ENCODE results near the gene KIFAP3.
"Not testable (repeated sequence)": the region's sequence is repeated elsewhere in the genome, so short reads cannot be mapped to it uniquely, and the experiment has no call there.

KIFAP3 gene

GRCh38 chr1:169968174-169968573 is 106.3 kb downstream of the KIFAP3 start:
- DNase-seq, result no peak

- no peak for DNase-seq
These were observed 110.3 kb downstream of the KIFAP3 start for GRCh38 chr1:169964206-169964605.

DNA sequence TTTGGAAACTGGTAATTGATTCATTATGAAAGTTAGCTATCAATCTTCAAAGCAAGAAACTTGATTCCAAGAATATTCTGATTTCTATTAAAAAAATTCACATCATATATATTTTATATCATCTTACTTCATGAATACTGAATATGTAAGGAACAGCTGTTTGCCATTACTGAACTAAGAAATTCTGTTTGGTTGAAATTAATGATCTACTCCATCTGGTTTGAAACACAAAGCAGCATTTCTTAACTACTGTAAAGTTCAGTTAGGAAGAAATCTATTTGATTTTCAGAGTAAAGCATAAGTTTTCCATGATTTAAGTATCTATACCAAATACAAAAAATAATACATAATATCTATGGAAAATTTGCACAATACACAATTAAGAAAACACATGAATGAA is 114.8 kb downstream of the KIFAP3 start:
- DNase-seq, result no peak

- no peak for DNase-seq
These were observed 115.5 kb downstream of the KIFAP3 start for GRCh38 chr1:169958987-169959386.

DNA sequence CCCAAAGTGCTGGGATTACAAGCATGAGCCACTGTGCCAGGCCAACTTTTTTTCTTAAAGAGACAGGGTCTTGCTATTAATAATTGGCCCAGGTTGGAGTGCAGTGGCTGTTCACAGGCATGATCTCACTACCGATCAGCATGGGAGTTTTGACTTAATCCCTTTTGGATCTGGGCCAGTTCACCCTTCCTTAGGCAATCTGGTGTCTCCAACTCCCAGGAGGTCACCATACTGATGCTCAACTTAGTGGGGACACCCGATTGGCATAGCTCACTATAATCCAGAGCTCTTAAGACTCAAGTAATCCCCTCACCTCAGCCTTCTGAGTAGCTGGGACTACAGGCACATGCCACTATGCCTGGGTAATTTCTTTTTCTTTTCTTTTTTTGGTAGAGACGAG is 116.6 kb downstream of the KIFAP3 start:
- DNase-seq, result no peak

DNA sequence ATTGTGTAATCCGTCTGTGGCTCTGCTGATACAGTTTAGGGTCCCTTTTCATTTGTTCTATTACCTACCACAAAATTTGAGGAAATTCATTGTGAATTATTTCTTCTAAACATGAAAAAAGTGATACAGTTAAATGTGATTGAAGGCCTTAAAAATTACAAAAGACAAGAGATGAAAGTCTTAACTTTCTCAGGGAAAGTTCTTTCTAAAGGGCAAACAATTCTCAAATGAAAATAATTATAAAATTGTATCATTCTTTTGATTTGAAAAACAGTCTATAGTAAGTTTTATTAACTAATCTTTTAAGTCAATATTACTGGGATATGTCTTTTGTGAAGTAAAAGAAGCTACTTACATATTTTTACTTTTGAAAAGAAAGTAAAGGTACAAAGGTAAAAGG is 123.4 kb downstream of the KIFAP3 start:
- no peak for DNase-seq

DNA sequence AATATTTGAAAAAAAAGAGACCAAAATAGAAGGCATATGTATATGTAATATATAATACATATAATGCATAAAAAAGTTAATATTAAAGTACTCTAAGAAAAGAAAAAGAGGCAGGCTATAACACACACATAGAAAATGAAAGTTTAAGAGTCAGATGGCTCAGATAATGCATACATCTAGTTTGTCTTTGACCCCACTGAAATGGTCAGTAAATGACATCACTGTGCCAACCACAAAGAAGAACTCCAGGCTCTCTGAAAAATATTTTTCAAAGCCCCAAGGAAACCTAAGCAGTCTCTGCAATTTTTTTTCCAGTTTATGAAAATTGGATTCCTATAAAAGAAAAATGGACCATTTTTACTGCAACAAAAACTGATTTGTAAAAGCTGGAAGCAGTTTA is 125.4 kb downstream of the KIFAP3 start:
- DNase-seq, result no peak

GRCh38 chr1:169946206-169946605 is 128.3 kb downstream of the KIFAP3 start:
- no peak for DNase-seq

GRCh38 chr1:169945181-169945580 is 129.3 kb downstream of the KIFAP3 start:
- DNase-seq, result no peak

GRCh38 chr1:169944621-169945020 is 129.9 kb downstream of the KIFAP3 start:
- DNase-seq, result no peak

- no peak for DNase-seq
These were observed 130.4 kb downstream of the KIFAP3 start for GRCh38 chr1:169943963-169944526.

DNA sequence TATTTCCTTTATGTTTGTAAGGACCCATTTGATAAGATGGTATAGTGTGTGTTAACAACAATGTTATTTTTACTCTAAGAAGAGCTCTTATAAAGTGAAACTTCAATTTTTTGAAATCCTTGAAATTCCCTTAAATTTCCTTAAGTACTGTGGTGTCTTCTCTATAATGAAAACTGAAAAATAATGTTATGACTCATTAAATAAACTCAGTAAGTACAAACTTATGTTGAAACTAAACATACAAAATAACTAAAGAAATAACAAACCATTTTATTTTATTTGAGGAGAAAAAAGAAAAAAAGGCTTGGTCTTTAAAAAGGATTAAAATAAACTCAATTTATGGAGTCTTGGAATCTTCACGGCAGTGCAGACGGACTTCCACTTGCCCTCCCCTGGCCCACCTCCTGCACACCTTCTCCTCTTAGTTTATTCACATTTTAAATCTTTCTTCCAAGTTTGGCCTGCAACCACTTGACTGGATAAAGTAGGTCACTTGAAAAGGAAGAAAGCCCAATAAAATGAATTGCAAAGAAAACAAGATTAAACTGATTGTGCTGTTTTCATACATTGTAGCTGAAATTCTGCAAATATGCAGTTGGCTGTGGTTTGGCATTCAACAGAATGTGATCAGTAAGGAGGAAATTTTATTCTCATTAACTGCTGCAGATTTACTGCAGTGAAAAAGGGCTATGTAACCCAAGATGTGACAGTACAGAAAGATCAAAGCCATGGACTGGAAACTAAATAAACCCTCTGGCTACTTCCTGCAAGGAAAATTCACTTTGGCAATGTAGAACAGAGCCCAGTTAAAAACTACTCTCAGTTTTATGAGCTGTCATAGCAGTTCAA is 132.3 kb downstream of the KIFAP3 start:
- peak; percentile 70 for DNase-seq

- DNase-seq, result no peak
These were observed 140.3 kb downstream of the KIFAP3 start for GRCh38 chr1:169933984-169934725.

GRCh38 chr1:169931795-169932231 is 142.7 kb downstream of the KIFAP3 start:
- DNase-seq, result no peak

DNA sequence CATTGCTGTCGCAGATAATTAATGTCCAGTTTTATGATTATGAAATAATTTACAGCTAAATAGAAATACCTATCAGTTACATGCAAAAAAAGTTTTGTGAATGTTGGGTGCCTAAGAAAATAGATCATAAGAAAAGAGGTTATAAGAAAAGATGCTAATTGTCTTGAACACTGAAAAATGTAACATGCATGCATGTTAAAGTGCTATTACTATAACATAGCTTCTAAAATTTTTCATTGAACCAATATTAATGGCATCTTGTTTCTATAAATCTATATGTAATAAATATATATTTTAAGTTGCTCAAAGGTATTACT is 145.3 kb downstream of the KIFAP3 start:
- DNase-seq, result no peak

GRCh38 chr1:169928438-169929209 is 145.9 kb downstream of the KIFAP3 start:
- DNase-seq, result peak; percentile 67

GRCh38 chr1:169925505-169926482 is 148.7 kb downstream of the KIFAP3 start:
- DNase-seq, result peak; percentile 46

DNA sequence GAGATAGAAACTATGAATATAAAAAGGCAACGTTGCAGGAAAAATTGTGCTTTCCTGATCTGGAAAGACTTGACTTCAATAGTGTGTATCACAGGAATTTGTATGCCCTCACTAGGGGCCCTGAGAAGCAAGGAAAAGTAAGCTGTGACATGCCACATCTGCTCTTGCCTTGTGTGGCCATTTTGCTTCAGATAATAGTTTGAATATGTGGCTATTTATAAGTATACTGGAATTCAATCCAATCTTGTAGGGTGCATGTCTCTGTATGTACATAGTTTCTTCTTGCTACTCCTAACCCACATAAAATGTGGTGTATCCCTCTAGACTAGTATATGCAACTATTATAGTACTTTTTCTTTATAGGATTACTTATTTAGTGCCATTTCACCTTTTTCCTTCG is 149.7 kb downstream of the KIFAP3 start:
- DNase-seq, result no peak

DNA sequence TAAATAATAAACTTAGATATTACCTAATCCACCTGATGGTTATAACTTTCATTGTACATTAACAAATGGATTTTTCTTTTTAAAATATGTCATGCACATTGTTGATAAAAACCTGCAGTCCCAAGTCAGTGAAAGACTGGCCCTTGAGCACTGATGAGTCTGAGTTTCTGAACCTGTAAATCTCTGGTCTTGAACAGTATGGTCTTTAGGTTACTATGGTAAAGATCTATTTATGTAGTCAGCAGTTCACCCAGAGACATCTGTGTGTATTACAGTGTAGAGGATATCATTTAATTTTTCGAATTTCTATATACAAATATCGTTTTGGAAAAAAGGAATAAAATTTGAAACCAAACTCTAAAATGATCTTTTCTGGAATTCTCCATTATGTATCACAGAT is 150.4 kb downstream of the KIFAP3 start:
- DNase-seq, result no peak

DNA sequence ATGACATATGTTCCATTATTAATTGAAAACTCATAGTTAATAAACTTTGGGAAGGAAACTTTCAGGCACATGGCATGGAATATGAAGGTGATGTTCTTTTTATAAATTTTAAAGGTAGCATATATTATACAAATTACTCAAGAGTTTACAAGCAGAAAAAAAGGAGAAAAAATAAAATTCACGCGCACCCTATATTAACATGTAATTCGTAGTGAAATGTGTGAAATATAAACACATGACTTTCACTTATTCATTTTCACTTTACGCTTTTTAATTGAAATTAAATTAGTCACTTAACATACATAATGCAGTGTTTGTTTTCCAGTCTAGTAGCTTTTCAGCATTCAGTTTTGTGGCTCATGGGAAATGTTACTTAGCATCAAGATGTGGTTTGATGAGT is 153.4 kb downstream of the KIFAP3 start:
- no peak for DNase-seq

DNA sequence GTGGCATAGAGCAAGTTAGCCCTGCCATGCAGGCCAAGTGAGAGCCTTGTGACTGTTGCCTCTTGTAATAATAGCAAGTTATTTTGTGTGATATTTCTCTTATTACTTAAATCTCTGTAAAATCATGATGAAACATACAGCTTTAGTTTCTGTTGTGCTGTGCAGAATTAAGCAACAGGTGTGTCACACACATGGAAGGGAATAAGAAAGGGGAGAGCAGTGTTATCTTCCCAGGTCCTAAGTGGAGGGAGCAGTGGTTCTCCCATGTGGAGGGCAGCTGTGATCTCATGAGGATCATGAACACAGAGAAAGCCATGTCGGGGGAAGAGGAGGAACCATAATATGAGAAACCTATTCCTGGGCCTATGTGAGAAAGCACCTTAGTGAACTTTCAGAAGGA is 155.6 kb downstream of the KIFAP3 start:
- no peak for DNase-seq

DNA sequence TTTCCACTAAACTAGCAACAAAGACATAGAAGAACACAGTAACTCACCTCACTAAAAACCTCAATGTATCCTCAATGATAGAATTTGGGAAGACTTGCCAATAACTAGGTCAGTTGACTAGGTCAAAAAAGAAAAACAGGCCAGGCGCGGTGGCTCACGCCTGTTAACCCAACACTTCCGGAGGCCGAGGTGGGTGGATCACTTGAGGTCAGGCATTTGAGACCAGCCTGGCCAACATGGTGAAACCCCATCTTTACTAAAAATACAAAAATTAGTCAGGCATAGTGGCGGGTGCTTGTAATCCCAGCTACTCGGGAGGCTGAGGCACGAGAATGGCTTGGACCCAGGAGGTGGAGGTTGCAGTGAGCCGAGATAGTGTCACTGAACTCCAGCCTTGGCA is 156.3 kb downstream of the KIFAP3 start:
- not testable (repeated sequence) for DNase-seq

Data from NCI-H510A treated with DMSO at 0.1 percent for 48 hours (cell line).